Gastroesophageal sphincter (tissue), 3 donors: Measurements from ENCODE around the gene PPP1R13B.

Experiments used
- CTCF ChIP-seq, 4 experiments: fragments of 200-600 bp in 2 of 4; fragments of 450-650 bp in 2 of 4; sonication (generic) in 1 of 4; IDR thresholded peaks; one replicate each; pipeline ENCODE4 v1.5.1; 2017 to 2019; ENCODE audit warnings: antibody characterized with exemption in 4 of 4, mild to moderate bottlenecking in 2 of 4, moderate library complexity in 2 of 4
- POLR2A ChIP-seq, 2 donors: fragments of 450-650 bp; IDR thresholded peaks; one replicate each; pipeline ENCODE4 v1.6.1; 2017; ENCODE audit warnings: antibody characterized with exemption in 2 of 2, mild to moderate bottlenecking in 2 of 2, moderate library complexity in 1 of 2
- POLR2AphosphoS5 ChIP-seq: sonication (generic); formaldehyde crosslinking; IDR thresholded peaks from one replicate; pipeline ENCODE4 v1.6.1; 2017; ENCODE audit warnings: antibody characterized with exemption

DNA sequence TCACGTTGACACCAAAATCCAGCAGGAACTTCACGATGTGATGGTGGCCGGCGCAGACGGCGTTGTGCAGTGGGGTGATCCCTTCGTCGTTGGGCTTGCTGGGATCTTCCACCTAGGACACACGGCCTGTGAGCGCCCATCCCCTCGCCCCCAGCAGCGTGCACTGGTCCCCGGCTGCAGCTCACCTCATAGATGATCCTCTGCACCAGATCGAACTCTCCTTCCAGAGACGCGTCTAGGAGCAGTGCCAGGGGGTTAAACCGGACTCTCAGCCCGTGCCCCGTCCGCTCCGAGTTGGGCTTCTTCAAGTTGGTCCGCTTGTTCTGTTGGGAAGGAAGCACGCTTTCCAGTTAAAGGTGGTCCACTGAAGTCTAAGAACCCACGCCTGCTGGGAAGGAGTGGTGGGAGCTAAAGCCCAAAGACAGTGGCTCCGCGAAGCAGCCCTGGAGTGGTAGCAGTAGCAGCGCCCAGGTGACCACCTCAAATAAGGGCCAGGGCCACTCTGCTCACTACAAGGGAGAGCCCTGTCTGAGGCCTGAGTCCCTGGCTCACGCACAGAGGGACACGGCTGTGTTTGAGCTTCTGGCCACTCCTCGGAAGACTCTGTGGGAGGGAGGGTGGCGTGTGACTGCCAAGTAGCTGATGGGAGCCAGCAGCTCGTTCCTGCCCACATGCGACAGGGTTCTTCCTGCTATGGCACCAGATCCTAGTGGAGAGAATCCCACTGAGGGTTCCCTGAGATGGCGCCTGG lies 108.5 kb downstream of the PPP1R13B start:
- TF ChIP-seq CTCF (IDR thresholded peaks at IDR 0.05) (no peak), POLR2A (IDR thresholded peaks at IDR 0.05) (no peak), POLR2AphosphoS5 (no peak)
